Colon (tissue), 2 donors: ENCODE measurements around the gene EFHD1.
"Not testable (repeated sequence)": the region's sequence is repeated elsewhere in the genome, so short reads cannot be mapped to it uniquely, and the experiment has no call there.

Experiments used
- FAIRE-seq: peaks from 2 replicates; lab custom pipeline; 2012; peaks lifted over from hg19 to GRCh38; lab: Jason Lieb, UNC
- donor health status: control.
- donor health status: control.

The EFHD1 gene

GRCh38 chr2:232621186-232621585 is 12.2 kb upstream of the EFHD1 start:
- FAIRE-seq: no peak

GRCh38 chr2:232622563-232622962 is 10.8 kb upstream of the EFHD1 start:
- no peak for FAIRE-seq

- FAIRE-seq: no peak
These were observed 9.3 kb upstream of the EFHD1 start for GRCh38 chr2:232623768-232624765.

- FAIRE-seq: no peak
These were observed 6.8 kb upstream of the EFHD1 start for GRCh38 chr2:232626584-232626983.

- no peak for FAIRE-seq
These were observed 4.8 kb upstream of the EFHD1 start for GRCh38 chr2:232628466-232629128.

- no peak for FAIRE-seq
These were observed 4.3 kb upstream of the EFHD1 start for GRCh38 chr2:232629129-232629475.

- no peak for FAIRE-seq
These were observed 1.0 kb upstream of the EFHD1 start for GRCh38 chr2:232632229-232632903.

GRCh38 chr2:232632904-232633412 is 446 bp upstream of the EFHD1 start:
- FAIRE-seq: no peak

- no peak for FAIRE-seq
These were observed 1.1 kb downstream of the EFHD1 start for GRCh38 chr2:232634206-232635150.

- FAIRE-seq: not testable (repeated sequence)
These were observed 2.0 kb downstream of the EFHD1 start for GRCh38 chr2:232635376-232635775.

GRCh38 chr2:232635820-232636219 is 2.4 kb downstream of the EFHD1 start:
- FAIRE-seq: no peak

- FAIRE-seq: no peak
These were observed 3.5 kb downstream of the EFHD1 start for GRCh38 chr2:232636788-232637420.

- FAIRE-seq: no peak
These were observed 4.6 kb downstream of the EFHD1 start for GRCh38 chr2:232637866-232638583.

GRCh38 chr2:232641153-232641848 is 7.9 kb downstream of the EFHD1 start:
- FAIRE-seq: no peak

- FAIRE-seq: no peak
These were observed 9.7 kb downstream of the EFHD1 start for GRCh38 chr2:232643147-232643425.

GRCh38 chr2:232643813-232644347 is 10.5 kb downstream of the EFHD1 start:
- no peak for FAIRE-seq

GRCh38 chr2:232645061-232645460 is 11.7 kb downstream of the EFHD1 start:
- FAIRE-seq: no peak

GRCh38 chr2:232646726-232647125 is 13.3 kb downstream of the EFHD1 start:
- no peak for FAIRE-seq

GRCh38 chr2:232647261-232647660 is 13.9 kb downstream of the EFHD1 start:
- FAIRE-seq: no peak

- no peak for FAIRE-seq
These were observed 15.6 kb downstream of the EFHD1 start for GRCh38 chr2:232649033-232649432.
